Measurements from ENCODE around the gene FOXO3. TPM values are rescaled to one million over a fixed set of nuclear protein-coding genes. Genes with fewer than 3 reads are reported as not detected.
A peak's percentile ranks its signal among the peaks of the same experiment; 100 is the strongest.

The FOXO3 gene
- total and polyA plus RNA-seq, 2 donors from 2014 or later: 9.4 to 76.1 TPM

DNA sequence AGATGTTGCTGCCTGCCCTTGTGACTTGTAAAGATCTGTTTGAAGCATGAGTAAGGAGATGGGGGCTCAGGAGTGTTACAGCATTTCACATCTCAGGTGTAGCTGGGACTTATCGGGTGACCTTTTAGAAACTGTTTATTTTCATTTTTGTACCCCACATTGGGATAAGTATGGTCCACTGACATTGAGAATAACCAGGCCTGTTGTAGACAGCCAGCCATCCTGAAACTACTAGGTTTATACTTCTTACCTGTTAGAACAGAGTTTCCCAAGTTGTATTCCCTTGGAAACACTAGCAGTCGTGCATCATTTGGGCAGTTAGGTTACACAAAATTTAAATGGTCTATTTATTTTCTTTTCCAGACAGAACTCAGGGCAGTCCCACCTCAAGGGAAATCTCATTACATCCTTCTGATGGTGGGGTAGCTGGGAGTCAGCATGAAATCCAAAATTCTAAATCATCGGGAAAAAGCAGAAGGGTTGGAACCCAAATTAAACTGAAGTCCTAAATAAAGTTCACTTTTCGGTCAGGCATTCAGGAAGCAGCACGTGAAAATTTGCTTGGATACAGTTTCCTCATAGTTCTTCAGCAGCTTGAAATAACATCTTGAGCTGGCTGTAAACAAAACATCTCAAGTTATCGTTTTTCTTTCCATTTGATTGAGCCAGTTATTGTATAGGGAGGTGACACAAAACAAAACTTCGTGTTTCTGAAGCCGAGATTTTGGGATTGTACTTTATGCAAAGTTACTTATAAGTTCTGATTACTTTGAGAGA, 30.5 kb downstream of the FOXO3 start:
- no peaks in the 10 kb centered on the region for H3K36me3 ChIP-seq (ENCODE audit: control insufficient read depth in 2 of 3, insufficient read depth in 3 of 3, low read length in 3 of 3)
- no peak for FAIRE-seq
- H3K27me3 ChIP-seq (ENCODE audit: control insufficient read depth, insufficient read depth, low read length): no peaks in the 10 kb centered on the region
- no peaks in the 10 kb centered on the region for H3K9me3 ChIP-seq (ENCODE audit: control insufficient read depth in 2 of 3, insufficient read depth in 1 of 3, low read length in 3 of 3)
- H3K4me3 ChIP-seq (ENCODE audit: low read length in 3 of 3): no peak overlapping the region
- H3K4me1 ChIP-seq (ENCODE audit: control insufficient read depth in 2 of 3, insufficient read depth in 2 of 3, low read depth in 1 of 3, low read length in 3 of 3): peaks cover 25 to 73% (median 53%) of the 10 kb centered on the region in 3 donors
- TF ChIP-seq, protein P1, sequence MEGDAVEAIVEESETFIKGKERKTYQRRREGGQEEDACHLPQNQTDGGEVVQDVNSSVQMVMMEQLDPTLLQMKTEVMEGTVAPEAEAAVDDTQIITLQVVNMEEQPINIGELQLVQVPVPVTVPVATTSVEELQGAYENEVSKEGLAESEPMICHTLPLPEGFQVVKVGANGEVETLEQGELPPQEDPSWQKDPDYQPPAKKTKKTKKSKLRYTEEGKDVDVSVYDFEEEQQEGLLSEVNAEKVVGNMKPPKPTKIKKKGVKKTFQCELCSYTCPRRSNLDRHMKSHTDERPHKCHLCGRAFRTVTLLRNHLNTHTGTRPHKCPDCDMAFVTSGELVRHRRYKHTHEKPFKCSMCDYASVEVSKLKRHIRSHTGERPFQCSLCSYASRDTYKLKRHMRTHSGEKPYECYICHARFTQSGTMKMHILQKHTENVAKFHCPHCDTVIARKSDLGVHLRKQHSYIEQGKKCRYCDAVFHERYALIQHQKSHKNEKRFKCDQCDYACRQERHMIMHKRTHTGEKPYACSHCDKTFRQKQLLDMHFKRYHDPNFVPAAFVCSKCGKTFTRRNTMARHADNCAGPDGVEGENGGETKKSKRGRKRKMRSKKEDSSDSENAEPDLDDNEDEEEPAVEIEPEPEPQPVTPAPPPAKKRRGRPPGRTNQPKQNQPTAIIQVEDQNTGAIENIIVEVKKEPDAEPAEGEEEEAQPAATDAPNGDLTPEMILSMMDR (IDR thresholded peaks at IDR 0.05; ENCODE audit: borderline replicate concordance, extremely low read depth, insufficient read depth): no peak
- intact Hi-C loops (cut with DNase I): no loop called here
- peak in 2 of 5 donors; percentile 71 to 86 for DNase-seq
- H3K9ac ChIP-seq (ENCODE audit: low read length in 3 of 3): no peak overlapping the region
- H3K27ac ChIP-seq (ENCODE audit: low read depth in 2 of 2, low read length in 2 of 2): peak overlapping the region; percentile 46 to 75

DNA sequence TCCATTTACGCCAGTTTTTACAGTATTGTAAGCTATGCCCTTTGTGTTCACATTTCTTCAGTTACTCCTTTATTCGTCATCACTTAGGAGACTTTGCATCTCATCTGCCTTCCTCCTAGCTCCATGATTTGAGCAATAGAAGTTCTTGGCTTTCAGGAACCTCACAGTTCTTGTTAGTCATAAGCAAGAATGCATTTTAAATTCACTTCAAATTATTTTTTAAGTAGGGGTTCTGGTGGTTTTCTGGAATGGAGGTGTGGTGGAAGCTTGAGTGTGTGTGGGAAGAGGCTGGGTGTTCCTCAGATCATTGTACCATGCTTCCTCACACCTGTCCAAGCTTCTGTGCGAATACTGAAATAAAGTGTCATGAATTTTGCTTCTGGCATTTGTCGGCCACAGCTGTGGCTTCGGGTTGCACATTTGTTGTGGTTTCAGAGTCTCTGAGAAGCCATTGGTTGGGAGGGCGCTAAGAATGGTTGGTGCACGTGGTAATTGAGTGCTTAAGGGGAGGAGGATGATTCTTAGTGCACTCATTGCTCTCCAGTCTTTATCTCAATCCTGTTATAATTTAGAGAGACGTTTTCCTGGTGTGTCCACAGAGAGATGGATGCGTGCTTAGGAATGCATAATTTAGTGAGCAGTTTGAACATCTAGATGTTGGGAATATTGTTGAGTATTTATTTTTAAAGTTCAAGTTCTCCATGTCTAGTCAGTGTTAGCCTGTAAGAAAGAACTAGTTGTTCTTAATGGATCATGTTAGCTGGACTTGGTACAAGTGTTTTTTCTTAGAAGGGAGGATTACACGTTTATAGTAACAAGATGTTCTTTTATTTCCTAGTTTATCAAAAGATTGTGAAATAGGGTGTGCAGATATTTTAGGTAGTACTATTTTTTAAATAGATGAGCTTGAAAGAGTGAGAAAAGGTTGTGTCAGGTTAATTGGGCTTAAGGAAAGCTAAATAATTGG, 31.9 kb downstream of the FOXO3 start:
- FAIRE-seq: no peak
- H3K9me3 ChIP-seq (ENCODE audit: control insufficient read depth in 2 of 3, insufficient read depth in 1 of 3, low read length in 3 of 3): no peaks in the 10 kb centered on the region

DNA sequence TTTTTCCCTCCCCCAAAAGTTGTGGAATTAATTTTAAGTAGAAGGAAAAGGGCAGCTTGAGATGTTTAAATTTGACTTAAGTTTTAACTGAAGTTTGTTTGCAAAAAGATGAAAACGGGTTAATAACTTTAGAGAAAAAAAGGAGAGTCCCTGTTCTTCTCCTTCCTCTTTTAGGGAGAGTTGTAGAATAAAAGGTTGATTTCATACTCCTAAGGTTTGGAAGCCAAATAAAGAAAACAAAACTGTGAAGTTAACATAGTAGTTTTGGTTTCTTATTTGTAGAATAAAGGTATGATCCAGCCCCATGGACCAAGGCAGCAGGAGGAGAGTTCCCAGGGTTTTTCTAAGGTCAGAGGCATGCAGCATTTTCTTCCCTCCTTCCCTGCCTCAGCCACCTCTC, 33.4 kb downstream of the FOXO3 start:
- no peak overlapping the region for H3K27ac ChIP-seq (ENCODE audit: low read depth in 2 of 2, low read length in 2 of 2)
- H3K4me3 ChIP-seq (ENCODE audit: low read length in 3 of 3): no peak overlapping the region
- no peaks in the 10 kb centered on the region for H3K27me3 ChIP-seq (ENCODE audit: control insufficient read depth, insufficient read depth, low read length)
- H3K36me3 ChIP-seq (ENCODE audit: control insufficient read depth in 2 of 3, insufficient read depth in 3 of 3, low read length in 3 of 3): no peaks in the 10 kb centered on the region
- peaks cover 22 to 75% (median 47%) of the 10 kb centered on the region in 3 donors for H3K4me1 ChIP-seq (ENCODE audit: control insufficient read depth in 2 of 3, insufficient read depth in 2 of 3, low read depth in 1 of 3, low read length in 3 of 3)
- no peaks in the 10 kb centered on the region for H3K9me3 ChIP-seq (ENCODE audit: control insufficient read depth in 2 of 3, insufficient read depth in 1 of 3, low read length in 3 of 3)
- FAIRE-seq (no peak), DNase-seq (no peak)
- intact Hi-C loops (cut with DNase I): no loop called here
- TF ChIP-seq, protein P1 (IDR thresholded peaks at IDR 0.05; ENCODE audit: borderline replicate concordance, extremely low read depth, insufficient read depth): no peak
- no peak overlapping the region for H3K9ac ChIP-seq (ENCODE audit: low read length in 3 of 3)

More for the DNA sequence above, 31.9 kb downstream of the FOXO3 start:
- Histone ChIP-seq H3K4me1 (ENCODE audit: control insufficient read depth in 2 of 3, insufficient read depth in 2 of 3, low read depth in 1 of 3, low read length in 3 of 3) (peaks cover 25 to 76% (median 51%) of the 10 kb centered on the region in 3 donors), H3K27ac (ENCODE audit: low read depth in 2 of 2, low read length in 2 of 2) (peak overlapping the region in 1 of 2 donors; percentile 75), H3K27me3 (ENCODE audit: control insufficient read depth, insufficient read depth, low read length) (no peaks in the 10 kb centered on the region), H3K4me3 (ENCODE audit: low read length in 3 of 3) (no peak overlapping the region), H3K9ac (ENCODE audit: low read length in 3 of 3) (no peak overlapping the region), H3K36me3 (ENCODE audit: control insufficient read depth in 2 of 3, insufficient read depth in 3 of 3, low read length in 3 of 3) (no peaks in the 10 kb centered on the region)
- peak in 4 of 5 donors; percentile 64 to 91 (median 86) for DNase-seq
- intact Hi-C loops (cut with DNase I): no loop called here
- TF ChIP-seq, protein P1 (IDR thresholded peaks at IDR 0.05; ENCODE audit: borderline replicate concordance, extremely low read depth, insufficient read depth): no peak
